ENCODE data around the gene FAM149B1.

GRCh38 chr10:73244866-73245477 is 77.1 kb downstream of the FAM149B1 start:
- TF ChIP-seq, protein P1, sequence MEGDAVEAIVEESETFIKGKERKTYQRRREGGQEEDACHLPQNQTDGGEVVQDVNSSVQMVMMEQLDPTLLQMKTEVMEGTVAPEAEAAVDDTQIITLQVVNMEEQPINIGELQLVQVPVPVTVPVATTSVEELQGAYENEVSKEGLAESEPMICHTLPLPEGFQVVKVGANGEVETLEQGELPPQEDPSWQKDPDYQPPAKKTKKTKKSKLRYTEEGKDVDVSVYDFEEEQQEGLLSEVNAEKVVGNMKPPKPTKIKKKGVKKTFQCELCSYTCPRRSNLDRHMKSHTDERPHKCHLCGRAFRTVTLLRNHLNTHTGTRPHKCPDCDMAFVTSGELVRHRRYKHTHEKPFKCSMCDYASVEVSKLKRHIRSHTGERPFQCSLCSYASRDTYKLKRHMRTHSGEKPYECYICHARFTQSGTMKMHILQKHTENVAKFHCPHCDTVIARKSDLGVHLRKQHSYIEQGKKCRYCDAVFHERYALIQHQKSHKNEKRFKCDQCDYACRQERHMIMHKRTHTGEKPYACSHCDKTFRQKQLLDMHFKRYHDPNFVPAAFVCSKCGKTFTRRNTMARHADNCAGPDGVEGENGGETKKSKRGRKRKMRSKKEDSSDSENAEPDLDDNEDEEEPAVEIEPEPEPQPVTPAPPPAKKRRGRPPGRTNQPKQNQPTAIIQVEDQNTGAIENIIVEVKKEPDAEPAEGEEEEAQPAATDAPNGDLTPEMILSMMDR (IDR thresholded peaks at IDR 0.05; ENCODE audit: poor library complexity, severe bottlenecking) = no peak
- TF ChIP-seq MXI1 (conservative IDR thresholded peaks at IDR 0.05; ENCODE audit: poor library complexity, severe bottlenecking) = no peak
- no peak for TF ChIP-seq EZH2 (IDR thresholded peaks at IDR 0.05; ENCODE audit: borderline replicate concordance, insufficient read depth, low read length, poor library complexity, severe bottlenecking)
- TF ChIP-seq, protein P2, sequence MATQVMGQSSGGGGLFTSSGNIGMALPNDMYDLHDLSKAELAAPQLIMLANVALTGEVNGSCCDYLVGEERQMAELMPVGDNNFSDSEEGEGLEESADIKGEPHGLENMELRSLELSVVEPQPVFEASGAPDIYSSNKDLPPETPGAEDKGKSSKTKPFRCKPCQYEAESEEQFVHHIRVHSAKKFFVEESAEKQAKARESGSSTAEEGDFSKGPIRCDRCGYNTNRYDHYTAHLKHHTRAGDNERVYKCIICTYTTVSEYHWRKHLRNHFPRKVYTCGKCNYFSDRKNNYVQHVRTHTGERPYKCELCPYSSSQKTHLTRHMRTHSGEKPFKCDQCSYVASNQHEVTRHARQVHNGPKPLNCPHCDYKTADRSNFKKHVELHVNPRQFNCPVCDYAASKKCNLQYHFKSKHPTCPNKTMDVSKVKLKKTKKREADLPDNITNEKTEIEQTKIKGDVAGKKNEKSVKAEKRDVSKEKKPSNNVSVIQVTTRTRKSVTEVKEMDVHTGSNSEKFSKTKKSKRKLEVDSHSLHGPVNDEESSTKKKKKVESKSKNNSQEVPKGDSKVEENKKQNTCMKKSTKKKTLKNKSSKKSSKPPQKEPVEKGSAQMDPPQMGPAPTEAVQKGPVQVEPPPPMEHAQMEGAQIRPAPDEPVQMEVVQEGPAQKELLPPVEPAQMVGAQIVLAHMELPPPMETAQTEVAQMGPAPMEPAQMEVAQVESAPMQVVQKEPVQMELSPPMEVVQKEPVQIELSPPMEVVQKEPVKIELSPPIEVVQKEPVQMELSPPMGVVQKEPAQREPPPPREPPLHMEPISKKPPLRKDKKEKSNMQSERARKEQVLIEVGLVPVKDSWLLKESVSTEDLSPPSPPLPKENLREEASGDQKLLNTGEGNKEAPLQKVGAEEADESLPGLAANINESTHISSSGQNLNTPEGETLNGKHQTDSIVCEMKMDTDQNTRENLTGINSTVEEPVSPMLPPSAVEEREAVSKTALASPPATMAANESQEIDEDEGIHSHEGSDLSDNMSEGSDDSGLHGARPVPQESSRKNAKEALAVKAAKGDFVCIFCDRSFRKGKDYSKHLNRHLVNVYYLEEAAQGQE (IDR thresholded peaks at IDR 0.05; ENCODE audit: borderline replicate concordance) = no peak

Measured in neural cell (in vitro differentiated cells).